GM21528 (cell line): ENCODE results near the gene RBM15B.
"Not testable (repeated sequence)": the region's sequence is repeated elsewhere in the genome, so short reads cannot be mapped to it uniquely, and the experiment has no call there.

Experiments
- ATAC-seq: cut with Tn5 transposase; IDR thresholded peaks from one replicate; pipeline ENCODE4 v1.9.1; 2021; ENCODE audit warnings: mild to moderate bottlenecking, moderate library complexity; ENCODE audit not compliant: unreplicated experiment, low FRiP score

Gene RBM15B, protein sequence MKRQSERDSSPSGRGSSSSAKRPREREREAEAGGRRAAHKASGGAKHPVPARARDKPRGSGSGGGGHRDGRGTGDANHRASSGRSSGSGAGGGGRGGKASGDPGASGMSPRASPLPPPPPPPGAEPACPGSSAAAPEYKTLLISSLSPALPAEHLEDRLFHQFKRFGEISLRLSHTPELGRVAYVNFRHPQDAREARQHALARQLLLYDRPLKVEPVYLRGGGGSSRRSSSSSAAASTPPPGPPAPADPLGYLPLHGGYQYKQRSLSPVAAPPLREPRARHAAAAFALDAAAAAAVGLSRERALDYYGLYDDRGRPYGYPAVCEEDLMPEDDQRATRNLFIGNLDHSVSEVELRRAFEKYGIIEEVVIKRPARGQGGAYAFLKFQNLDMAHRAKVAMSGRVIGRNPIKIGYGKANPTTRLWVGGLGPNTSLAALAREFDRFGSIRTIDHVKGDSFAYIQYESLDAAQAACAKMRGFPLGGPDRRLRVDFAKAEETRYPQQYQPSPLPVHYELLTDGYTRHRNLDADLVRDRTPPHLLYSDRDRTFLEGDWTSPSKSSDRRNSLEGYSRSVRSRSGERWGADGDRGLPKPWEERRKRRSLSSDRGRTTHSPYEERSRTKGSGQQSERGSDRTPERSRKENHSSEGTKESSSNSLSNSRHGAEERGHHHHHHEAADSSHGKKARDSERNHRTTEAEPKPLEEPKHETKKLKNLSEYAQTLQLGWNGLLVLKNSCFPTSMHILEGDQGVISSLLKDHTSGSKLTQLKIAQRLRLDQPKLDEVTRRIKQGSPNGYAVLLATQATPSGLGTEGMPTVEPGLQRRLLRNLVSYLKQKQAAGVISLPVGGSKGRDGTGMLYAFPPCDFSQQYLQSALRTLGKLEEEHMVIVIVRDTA

DNA sequence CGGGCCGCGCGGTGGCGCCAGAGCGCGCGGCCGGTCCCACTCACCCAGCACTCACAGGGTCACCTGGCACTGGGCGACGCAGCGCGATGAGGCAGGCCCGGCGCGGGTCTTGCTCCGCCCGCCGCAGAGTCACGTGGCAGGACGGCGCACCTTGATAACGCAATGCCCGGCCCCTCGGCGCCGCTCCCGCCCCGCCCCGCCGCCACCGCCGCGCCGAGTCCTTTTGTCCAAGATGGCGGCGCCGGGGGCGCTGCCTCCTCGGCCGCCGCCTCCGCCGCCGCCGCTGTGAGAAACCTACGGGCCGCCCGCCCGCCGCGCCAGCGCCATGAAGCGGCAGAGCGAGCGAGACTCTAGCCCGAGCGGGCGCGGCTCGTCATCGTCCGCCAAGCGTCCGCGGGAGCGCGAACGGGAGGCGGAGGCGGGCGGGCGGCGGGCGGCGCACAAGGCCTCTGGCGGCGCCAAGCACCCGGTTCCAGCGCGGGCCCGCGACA, at the start of gene RBM15B:
RBM15B (plus strand) TSS at position 211 of the 491 bp plus-strand sequence; CDS start at position 326, 115 bp downstream.
- ATAC-seq: peak; percentile 90

- no peak for ATAC-seq
These were observed 47.0 kb upstream of the RBM15B start for GRCh38 chr3:51343918-51344687.

- no peak for ATAC-seq
These were observed 40.3 kb upstream of the RBM15B start for GRCh38 chr3:51350751-51351150.

GRCh38 chr3:51353131-51353530, 38.0 kb upstream of the RBM15B start:
- ATAC-seq: no peak

DNA sequence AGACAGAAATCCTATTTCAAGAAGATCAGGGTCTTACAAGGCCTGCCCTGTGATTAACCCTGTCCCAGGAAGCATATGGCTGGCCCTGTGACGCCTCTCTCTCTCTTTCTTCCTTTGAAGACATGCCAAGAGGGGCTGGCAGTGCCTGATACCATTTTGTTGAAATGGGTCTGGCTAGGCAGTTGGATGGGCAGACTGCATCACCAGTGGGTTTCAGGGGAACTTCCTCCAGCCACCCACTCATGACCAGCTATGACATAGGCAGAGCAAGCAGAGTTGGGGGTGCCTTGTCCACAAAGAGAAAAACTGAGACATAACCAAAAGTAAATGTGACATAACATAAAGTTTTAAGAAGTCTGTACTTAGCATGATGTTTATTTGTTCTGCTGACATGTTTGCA, 37.4 kb upstream of the RBM15B start:
- no peak for ATAC-seq

DNA sequence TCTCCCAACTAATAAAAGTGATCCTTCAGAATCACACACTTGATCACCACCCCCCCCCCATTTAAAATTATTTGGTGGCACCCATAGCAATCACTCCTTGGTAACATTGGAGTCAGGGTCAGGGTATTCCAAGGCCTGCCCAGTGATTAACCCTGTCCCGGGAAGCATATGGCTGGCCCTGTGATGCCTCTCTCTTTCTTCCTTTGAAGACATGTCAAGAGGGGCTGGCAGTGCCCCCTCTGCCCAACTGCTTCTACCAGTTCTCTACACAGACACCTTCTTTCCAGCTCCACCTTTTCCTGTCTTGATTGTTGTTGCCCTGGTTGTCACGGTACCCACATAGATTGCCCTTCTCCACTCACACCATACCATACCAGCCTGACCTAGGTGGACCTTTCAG, 36.9 kb upstream of the RBM15B start:
- no peak for ATAC-seq

- ATAC-seq: no peak
These were observed 36.1 kb upstream of the RBM15B start for GRCh38 chr3:51354731-51355615.

- ATAC-seq: no peak
These were observed 35.0 kb upstream of the RBM15B start for GRCh38 chr3:51355891-51356578.

- ATAC-seq: no peak
These were observed 33.2 kb upstream of the RBM15B start for GRCh38 chr3:51357856-51358255.

DNA sequence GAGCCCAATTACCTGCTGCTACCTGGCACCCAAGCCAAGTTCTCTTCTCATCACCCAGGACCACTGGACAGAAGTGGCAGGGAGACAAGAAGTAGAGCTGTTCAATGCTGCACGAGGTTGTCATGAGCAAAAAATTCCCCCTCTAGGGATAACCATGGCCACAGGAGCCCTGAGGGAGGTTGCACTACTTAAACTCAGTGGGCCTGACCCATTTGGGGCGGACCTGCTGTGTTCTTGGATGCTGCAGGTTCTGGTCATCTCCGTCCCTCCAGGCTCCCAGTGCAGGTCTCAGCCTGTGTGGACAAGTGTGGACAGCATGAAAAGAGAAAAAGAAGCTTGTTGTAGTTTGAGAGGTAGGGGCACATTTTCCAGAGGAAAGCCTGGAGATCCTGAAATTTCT, 32.1 kb upstream of the RBM15B start:
- no peak for ATAC-seq

DNA sequence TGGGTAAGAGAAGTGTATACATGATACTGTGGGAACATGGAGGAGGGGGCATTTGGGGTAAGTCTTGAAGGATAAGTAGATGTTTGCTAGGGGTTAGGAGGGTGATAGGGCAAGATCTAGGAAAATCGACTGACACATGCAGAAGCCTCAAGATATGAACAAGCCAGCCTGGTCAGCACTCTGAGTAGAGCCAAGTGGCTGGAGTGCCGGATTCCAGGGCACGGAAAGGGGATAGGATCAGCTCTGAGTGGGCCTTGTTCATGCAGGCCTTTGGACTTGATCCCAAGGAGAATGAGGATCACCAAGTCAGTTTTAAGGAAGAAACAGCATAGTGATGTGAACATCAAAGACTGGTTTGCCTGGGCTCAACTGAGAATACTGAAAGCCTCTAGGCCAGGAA, 30.3 kb upstream of the RBM15B start:
- no peak for ATAC-seq

- no peak for ATAC-seq
These were observed 29.3 kb upstream of the RBM15B start for GRCh38 chr3:51361746-51362145.

- ATAC-seq: no peak
These were observed 28.6 kb upstream of the RBM15B start for GRCh38 chr3:51362476-51362875.

DNA sequence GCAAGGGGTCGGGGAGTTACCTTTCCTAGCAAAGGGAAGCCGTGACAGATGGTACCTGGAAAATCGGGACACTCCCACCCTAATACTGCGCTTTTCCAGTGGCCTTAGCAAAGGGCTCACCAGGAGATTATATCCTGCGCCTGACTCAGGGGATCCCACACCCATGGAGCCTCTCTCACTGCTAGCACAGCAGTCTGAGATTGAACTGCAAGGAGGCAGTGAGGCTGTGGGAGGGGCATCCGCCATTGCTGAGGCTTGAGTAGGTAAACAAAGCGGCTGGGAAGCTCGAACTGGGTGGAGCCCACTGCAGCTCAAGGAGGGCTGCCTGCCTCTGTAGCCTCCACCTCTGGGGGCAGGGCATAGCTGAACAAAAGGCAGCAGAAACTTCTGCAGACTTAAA, 22.8 kb upstream of the RBM15B start:
- ATAC-seq: not testable (repeated sequence)

GRCh38 chr3:51371943-51372557, 19.0 kb upstream of the RBM15B start:
- ATAC-seq: no peak

- ATAC-seq: no peak
These were observed 17.2 kb upstream of the RBM15B start for GRCh38 chr3:51373658-51374421.

GRCh38 chr3:51374456-51374855, 16.6 kb upstream of the RBM15B start:
- ATAC-seq: no peak

DNA sequence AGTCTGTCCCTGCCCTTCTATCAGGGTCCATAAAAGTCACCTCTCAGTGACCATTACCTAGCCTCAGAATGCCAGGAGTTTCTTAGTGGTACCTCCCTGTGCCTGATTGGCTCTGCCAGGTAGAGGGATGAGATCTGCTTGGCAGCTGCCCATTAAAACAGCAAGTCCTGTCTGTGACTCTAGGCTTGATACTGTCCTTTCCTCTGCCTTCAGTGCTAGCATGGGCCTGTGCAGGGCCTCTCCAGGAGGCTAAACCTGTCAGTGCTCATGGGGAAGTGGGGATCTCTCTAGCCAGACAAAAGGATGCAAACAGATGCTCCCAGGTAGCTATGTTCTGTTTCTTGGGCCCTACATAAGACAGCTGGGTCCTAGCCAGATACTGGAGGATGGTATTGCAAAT, 15.9 kb upstream of the RBM15B start:
- no peak for ATAC-seq
